Heart left ventricle (tissue), 16 donors: ENCODE results near the gene TBX10. TPM values are rescaled to one million over a fixed set of nuclear protein-coding genes. Genes with fewer than 3 reads are reported as not detected.
"Not testable (repeated sequence)": the region's sequence is repeated elsewhere in the genome, so short reads cannot be mapped to it uniquely, and the experiment has no call there.

ENCODE experiments used
- ATAC-seq, 4 donors: fragments of 200-7000 bp; cut with Tn5 transposase; one replicate each; pipeline ENCODE4 v1.9.1; 2020 to 2022; ENCODE audit warnings: moderate library complexity in 4 of 4, mild to moderate bottlenecking in 3 of 4, moderate number of reproducible peaks in 1 of 4
- DNase-seq, 5 donors: peaks; one replicate each; pipeline ENCODE4 v3.0.0-alpha.2; 2020
- H3K27ac ChIP-seq, 12 donors: fragments of 200-600 bp; sonication (generic) in 4 of 12; one replicate each; pipeline versions ENCODE4 v1.5.0 to v1.8.0; 2016 to 2022; ENCODE audit warnings: mild to moderate bottlenecking in 2 of 12
- H3K27me3 ChIP-seq, 9 donors: fragments of 200-600 bp; sonication (generic) in 2 of 9; one replicate each; pipeline versions ENCODE4 v1.5.1 to v1.8.0; 2016 to 2022; ENCODE audit warnings: mild to moderate bottlenecking in 3 of 9
- H3K36me3 ChIP-seq, 9 donors: fragments of 200-600 bp; sonication (generic) in 2 of 9; one replicate each; pipeline versions ENCODE4 v1.5.0 to v1.8.0; 2018 to 2022; ENCODE audit warnings: mild to moderate bottlenecking in 2 of 9
- H3K4me1 ChIP-seq, 12 donors: fragments of 200-600 bp; sonication (generic) in 4 of 12; one replicate each; pipeline versions ENCODE4 v1.5.0 to v1.8.0; 2016 to 2022; ENCODE audit warnings: mild to moderate bottlenecking in 3 of 12
- H3K4me3 ChIP-seq, 12 donors: fragments of 200-600 bp; sonication (generic) in 4 of 12; one replicate each; pipeline versions ENCODE4 v1.5.0 to v1.8.0; 2017 to 2022; ENCODE audit warnings: mild to moderate bottlenecking in 9 of 12, moderate library complexity in 4 of 12
- H3K9me3 ChIP-seq, 12 donors: fragments of 200-600 bp; sonication (generic) in 4 of 12; one replicate each; pipeline versions ENCODE4 v1.5.0 to v1.8.0; 2016 to 2022; ENCODE audit warnings: mild to moderate bottlenecking in 1 of 12
- POLR2A ChIP-seq, 2 donors: fragments of 450-650 bp; IDR thresholded peaks; one replicate each; pipeline ENCODE4 v1.6.1; 2017; ENCODE audit warnings: antibody characterized with exemption in 2 of 2, mild to moderate bottlenecking in 2 of 2, moderate library complexity in 2 of 2
- WGBS, 4 donors: extraction: QIAGEN DNeasy Blood & Tissue Kit in 2 of 4; methylation state at CpG; one replicate each; pipeline versions ENCODE4 v1.1.5 to v1.1.7; 2013 to 2018; 5-methylcytosine and 5-hydroxymethylcytosine counted together
- intact Hi-C, 10 donors: fragments of 100-400 bp; cut with DNase I; formaldehyde crosslinking; loops; one replicate each; pipeline versions ENCODE4 v1.11.1 to v1.14.2; 2022
- polyA plus RNA-seq, 2 donors: library from polyadenylated mRNA; stranded (reverse); fragments of 200-250 nt; gene quantifications; one replicate each; pipeline ENCODE4 v1.2.3, GENCODE V29; 2013
- total RNA-seq, 9 donors: library from RNA; depleted of rRNA in 2 of 9; stranded (reverse); fragments of >200 nt in 2 of 9; fragmentation: NEBNext Ultra II Directional in 3 of 9; extraction: Animal tissue kit (Norgen Biotek cat#: 25700) in 3 of 9; gene quantifications; one replicate each; pipeline versions ENCODE4 v1.1.0 to v1.2.4, GENCODE V29; 2016 to 2023
- TF ChIP-seq, protein P1 (sequence below), 12 donors: fragments of 200-600 bp; sonication (generic) in 4 of 12; IDR thresholded peaks; one replicate each; pipeline versions ENCODE4 v1.5.0 to v1.8.0; 2018 to 2022; ENCODE audit warnings: antibody characterized with exemption in 12 of 12, mild to moderate bottlenecking in 5 of 12
- donor health status: ischemic (EF 13 %, LVEDD 7.1; RV severe dilation, severe dysfunction).
- donor health status: healthy with polysubstance abuse.
- donor health status: DM: no; HTN: yes; CAD: no.
- donor health status: DM: no; HTN: no; CAD: no.
- donor health status: ischemic (EF 25% LVEDD 6.9; RV normal size, moderate dysfunction).
- donor health status: ischemic (EF 25% LVEDD 5.7; RV mildly dilated, moderate dysfunction).
- donor health status: healthy.
- donor health status: DM: yes; HTN: yes; CAD: no.
- donor health status: ischemic (EF 35%, LVEDD 5.7; RV mildly dilated, moderate dysfunction).
- donor health status: nonischemic (EF 11% LVEDD 7.7; RV severe dilation, severe dysfunction).
- donor health status: DM: yes; HTN: yes; CAD: no.
- donor health status: PGD.
- donor health status: ischemic (EF 29% LVEDD 5.4; RV normal size, mild dysfunction).
- donor health status: nonischemic (EF 23%, LVEDD 6.1; RV moderate dilation, normal function).

Gene TBX10
- total and polyA plus RNA-seq, 11 donors = 0.11 to 0.30 TPM; not detected in 9

- intact Hi-C loops = no loop called here
- no peaks in the 10 kb centered on the region for H3K36me3 ChIP-seq
- DNase-seq (no peak), ATAC-seq (no peak)
- no peaks in the 10 kb centered on the region for H3K4me1 ChIP-seq
- no peak overlapping the region for H3K4me3 ChIP-seq
- WGBS, 4 donors = 75 to 88% (median 76%) methylated on average over 1 of the region's 1 CpG
- TF ChIP-seq, protein P1, sequence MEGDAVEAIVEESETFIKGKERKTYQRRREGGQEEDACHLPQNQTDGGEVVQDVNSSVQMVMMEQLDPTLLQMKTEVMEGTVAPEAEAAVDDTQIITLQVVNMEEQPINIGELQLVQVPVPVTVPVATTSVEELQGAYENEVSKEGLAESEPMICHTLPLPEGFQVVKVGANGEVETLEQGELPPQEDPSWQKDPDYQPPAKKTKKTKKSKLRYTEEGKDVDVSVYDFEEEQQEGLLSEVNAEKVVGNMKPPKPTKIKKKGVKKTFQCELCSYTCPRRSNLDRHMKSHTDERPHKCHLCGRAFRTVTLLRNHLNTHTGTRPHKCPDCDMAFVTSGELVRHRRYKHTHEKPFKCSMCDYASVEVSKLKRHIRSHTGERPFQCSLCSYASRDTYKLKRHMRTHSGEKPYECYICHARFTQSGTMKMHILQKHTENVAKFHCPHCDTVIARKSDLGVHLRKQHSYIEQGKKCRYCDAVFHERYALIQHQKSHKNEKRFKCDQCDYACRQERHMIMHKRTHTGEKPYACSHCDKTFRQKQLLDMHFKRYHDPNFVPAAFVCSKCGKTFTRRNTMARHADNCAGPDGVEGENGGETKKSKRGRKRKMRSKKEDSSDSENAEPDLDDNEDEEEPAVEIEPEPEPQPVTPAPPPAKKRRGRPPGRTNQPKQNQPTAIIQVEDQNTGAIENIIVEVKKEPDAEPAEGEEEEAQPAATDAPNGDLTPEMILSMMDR (IDR thresholded peaks at IDR 0.05) = no peak
- TF ChIP-seq POLR2A (IDR thresholded peaks at IDR 0.05) = no peak
- H3K27me3 ChIP-seq = no peaks in the 10 kb centered on the region
- H3K9me3 ChIP-seq = peaks cover 0 to 6% (median 0%) of the 10 kb centered on the region in 12 donors
- H3K27ac ChIP-seq = no peak overlapping the region
These were observed 42.7 kb downstream of the TBX10 start for GRCh38 chr11:67596753-67597300.

DNA sequence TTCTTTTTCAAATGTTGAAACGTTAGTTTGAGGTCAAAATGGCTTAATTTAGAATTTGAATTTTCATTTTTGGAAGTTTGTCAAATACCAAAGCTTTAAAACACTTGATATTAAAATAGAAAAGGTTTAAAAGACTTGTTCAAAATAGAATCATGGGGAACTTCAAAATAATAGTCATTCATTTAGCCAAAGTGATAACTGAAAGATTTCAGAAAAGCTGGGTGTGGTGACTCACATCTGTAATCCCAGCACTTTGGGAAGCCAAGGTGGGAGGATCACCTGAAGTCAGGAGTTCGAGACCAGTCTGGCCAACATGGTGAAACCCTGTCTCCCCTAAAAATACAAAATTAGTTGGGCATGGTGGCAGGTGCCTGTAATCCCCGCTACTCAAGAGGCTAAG lies 45.1 kb downstream of the TBX10 start:
- WGBS, 4 donors = 62 to 70% (median 65%) methylated on average over 3 of the region's 3 CpGs
- TF ChIP-seq, protein P1 (IDR thresholded peaks at IDR 0.05) = no peak
- TF ChIP-seq POLR2A (IDR thresholded peaks at IDR 0.05) = no peak
- H3K4me3 ChIP-seq = no peak overlapping the region
- ATAC-seq = no peak
- H3K36me3 ChIP-seq = peaks cover 0 to 2% (median 0%) of the 10 kb centered on the region in 9 donors
- H3K4me1 ChIP-seq = no peaks in the 10 kb centered on the region
- H3K27me3 ChIP-seq = no peaks in the 10 kb centered on the region
- peaks cover 0 to 6% (median 0%) of the 10 kb centered on the region in 12 donors for H3K9me3 ChIP-seq
- no peak overlapping the region for H3K27ac ChIP-seq
- intact Hi-C loops = no loop called here
- DNase-seq = no peak

GRCh38 chr11:67593565-67593905 lies 46.0 kb downstream of the TBX10 start:
- peaks cover 0 to 6% (median 0%) of the 10 kb centered on the region in 12 donors for H3K9me3 ChIP-seq
- no peak for TF ChIP-seq POLR2A (IDR thresholded peaks at IDR 0.05)
- TF ChIP-seq, protein P1 (IDR thresholded peaks at IDR 0.05) = no peak
- H3K4me1 ChIP-seq = no peaks in the 10 kb centered on the region

DNA sequence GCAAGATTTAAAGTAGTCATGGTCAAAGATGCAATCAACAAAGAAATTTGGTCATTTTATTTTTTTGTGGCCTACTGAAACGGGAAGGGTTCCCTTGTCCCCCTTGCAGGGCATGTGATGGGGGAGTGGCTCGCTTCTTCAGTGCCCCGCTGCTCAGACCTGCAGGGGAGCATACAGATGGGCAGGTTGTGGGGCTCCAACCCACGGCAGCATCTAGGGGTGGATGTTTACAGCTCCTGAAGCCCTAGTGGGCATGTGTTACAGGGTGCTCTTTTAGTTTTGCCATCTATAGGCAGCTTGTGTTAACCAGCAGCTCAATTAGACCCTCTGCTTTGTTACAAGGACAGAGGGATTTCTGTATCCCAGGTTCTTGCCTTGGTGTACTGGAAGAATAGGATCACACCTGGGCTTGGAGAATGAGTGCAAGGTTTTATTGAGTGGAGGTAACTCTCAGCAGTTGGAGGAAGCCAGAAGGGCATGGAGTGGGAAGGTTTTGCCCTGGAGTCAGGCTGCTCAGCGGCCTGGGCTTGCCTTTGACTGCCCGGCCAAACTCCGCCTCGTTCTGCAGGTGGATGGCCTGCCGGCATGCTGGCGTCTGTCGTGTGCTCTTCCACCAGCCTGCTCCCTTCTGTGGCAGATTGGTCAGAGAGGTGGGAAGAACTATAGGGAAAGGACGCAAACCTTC lies 46.5 kb downstream of the TBX10 start:
- H3K27ac ChIP-seq = no peak overlapping the region
- DNase-seq = no peak

More at GRCh38 chr11:67593565-67593905, 46.0 kb downstream of the TBX10 start:
- intact Hi-C loops = no loop called here
- Histone ChIP-seq H3K27me3 (no peaks in the 10 kb centered on the region), H3K36me3 (peaks cover 0 to 11% (median 1%) of the 10 kb centered on the region in 9 donors), H3K4me3 (no peak overlapping the region), H3K27ac (no peak overlapping the region)
- ATAC-seq (no peak), DNase-seq (no peak)
- 73 to 77% (median 75%) methylated on average over 3 of the region's 3 CpGs for WGBS, 4 donors

GRCh38 chr11:67588899-67589415 lies 50.6 kb downstream of the TBX10 start:
- intact Hi-C loops, H3K9me3 ChIP-seq, DNase-seq, ATAC-seq, H3K27me3 ChIP-seq, H3K27ac ChIP-seq, H3K4me3 ChIP-seq: not testable (repeated sequence)
- peaks cover 0 to 44% (median 24%) of the 10 kb centered on the region in 9 donors for H3K36me3 ChIP-seq
- H3K4me1 ChIP-seq = peaks cover 0 to 34% (median 9%) of the 10 kb centered on the region in 12 donors
- WGBS, 4 donors = 72 to 80% (median 76%) methylated on average over 11 of the region's 11 CpGs

More for the DNA sequence above, 46.5 kb downstream of the TBX10 start:
- H3K27me3 ChIP-seq = no peaks in the 10 kb centered on the region
- 74 to 76% (median 74%) methylated on average over 12 of the region's 12 CpGs for WGBS, 4 donors
- no peak for TF ChIP-seq POLR2A (IDR thresholded peaks at IDR 0.05)
- TF ChIP-seq, protein P1 (IDR thresholded peaks at IDR 0.05) = no peak
- H3K36me3 ChIP-seq = peaks cover 0 to 16% (median 6%) of the 10 kb centered on the region in 9 donors
- no peak for ATAC-seq
- H3K4me3 ChIP-seq = no peak overlapping the region
- peaks cover 0 to 4% (median 0%) of the 10 kb centered on the region in 12 donors for H3K4me1 ChIP-seq
- intact Hi-C loops = no loop called here
- H3K9me3 ChIP-seq = peaks cover 0 to 6% (median 0%) of the 10 kb centered on the region in 12 donors
